GM06990 (cell line): ENCODE measurements around the gene DENND2C.
"Not testable (repeated sequence)": the region's sequence is repeated elsewhere in the genome, so short reads cannot be mapped to it uniquely, and the experiment has no call there.

Source experiments
- DNase-seq: peaks from one replicate; pipeline ENCODE4 v3.0.0-alpha.2; 2011; ENCODE audit not compliant: insufficient read length; ENCODE audit errors: extremely low read depth
- H3K27me3 ChIP-seq: replicated peaks from 2 replicates; pipeline ENCODE4 v1.6.0; 2011; ENCODE audit warnings: low read length; ENCODE audit not compliant: control insufficient read depth, insufficient read depth
- H3K36me3 ChIP-seq: 2 replicates; pipeline ENCODE4 v1.5.1; 2011; ENCODE audit warnings: low read length; ENCODE audit not compliant: control insufficient read depth, insufficient read depth
- H3K4me3 ChIP-seq: replicated peaks from 2 replicates; pipeline ENCODE4 v1.5.1; 2011; ENCODE audit warnings: low read depth, mild to moderate bottlenecking, control low read depth, low read length
- TF ChIP-seq, protein P1 (sequence below): IDR thresholded peaks from 2 replicates; pipeline ENCODE4 v1.5.1; 2011; ENCODE audit warnings: low read length, control low read depth, mild to moderate bottlenecking, inconsistent platforms; ENCODE audit not compliant: insufficient read depth, poor library complexity, severe bottlenecking

DENND2C gene

DNA sequence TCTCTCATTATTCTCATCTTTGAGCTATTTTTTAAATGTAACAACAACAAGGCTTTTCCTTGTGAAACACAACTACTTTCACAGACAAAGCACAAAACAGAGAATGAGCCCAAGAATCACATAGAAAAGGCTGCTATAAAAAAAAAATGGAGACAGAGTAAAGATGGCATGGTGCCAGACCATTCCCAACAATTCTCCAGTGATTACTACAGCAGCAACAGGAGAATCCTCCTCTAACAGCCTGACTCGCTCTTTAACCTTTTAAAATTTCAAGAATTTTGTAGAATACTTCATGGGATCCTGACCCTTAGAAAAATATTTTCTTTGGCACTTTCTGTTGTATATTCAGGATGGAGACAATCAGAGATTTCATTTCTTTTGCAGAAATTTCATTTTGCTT is 84.6 kb downstream of the DENND2C start:
- DNase-seq, result no peak
- Histone ChIP-seq H3K4me3 (no peak overlapping the region), H3K27me3 (no peaks in the 10 kb centered on the region), H3K36me3 (no peaks in the 10 kb centered on the region)
- TF ChIP-seq, protein P1, sequence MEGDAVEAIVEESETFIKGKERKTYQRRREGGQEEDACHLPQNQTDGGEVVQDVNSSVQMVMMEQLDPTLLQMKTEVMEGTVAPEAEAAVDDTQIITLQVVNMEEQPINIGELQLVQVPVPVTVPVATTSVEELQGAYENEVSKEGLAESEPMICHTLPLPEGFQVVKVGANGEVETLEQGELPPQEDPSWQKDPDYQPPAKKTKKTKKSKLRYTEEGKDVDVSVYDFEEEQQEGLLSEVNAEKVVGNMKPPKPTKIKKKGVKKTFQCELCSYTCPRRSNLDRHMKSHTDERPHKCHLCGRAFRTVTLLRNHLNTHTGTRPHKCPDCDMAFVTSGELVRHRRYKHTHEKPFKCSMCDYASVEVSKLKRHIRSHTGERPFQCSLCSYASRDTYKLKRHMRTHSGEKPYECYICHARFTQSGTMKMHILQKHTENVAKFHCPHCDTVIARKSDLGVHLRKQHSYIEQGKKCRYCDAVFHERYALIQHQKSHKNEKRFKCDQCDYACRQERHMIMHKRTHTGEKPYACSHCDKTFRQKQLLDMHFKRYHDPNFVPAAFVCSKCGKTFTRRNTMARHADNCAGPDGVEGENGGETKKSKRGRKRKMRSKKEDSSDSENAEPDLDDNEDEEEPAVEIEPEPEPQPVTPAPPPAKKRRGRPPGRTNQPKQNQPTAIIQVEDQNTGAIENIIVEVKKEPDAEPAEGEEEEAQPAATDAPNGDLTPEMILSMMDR, result no peak

DNA sequence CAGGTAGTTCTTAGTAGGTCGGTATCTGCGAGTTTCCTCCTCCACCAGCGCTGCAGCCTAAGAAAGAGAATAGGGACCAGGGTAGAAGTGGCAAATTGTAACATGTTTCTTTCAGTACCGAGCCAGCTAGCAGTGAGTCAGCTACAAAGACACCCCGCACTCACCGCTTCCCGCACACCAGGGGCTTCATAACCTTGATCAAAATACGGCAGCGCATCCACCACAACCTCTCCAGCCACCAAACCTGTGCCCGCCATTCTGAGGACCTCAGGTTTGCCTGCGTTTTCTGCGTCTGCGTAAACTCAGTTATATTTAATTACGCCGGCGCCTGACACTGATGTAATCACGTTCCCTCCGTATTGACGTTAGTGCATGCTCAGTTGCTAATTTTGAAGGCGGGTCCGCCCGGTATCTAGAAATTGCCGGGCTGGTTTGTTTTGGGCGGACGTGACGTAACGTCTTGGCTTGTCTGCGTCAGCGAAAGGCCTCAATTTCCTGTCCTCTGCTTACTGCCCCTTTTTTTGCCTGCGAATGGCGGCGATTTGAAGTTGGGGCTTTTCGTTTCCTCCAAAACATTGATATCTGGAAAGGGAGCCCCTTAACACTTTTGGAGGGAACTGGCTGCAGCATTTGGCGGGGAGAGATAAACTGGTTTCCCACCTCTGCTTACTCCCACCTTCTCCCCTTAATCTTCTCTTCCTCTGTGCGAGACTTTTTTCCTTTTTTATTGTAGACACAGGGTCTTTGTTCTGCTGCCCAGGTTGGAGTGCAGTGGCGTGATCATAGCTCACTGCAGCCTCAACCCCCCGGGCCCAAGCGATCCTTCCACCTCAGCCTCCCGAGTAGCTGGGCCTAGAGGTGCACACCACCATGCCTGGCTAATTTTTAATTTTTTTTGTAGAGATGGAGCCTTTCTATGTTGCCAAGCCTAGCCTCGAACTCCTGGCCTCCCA is 88.2 kb downstream of the DENND2C start, which contains the start of gene BCAS2:
BCAS2 (minus strand) TSS at position 281 of the 953 bp plus-strand sequence; CDS start at position 257, 24 bp downstream.
- Histone ChIP-seq H3K36me3 (no peaks in the 10 kb centered on the region; the same call in 1 of the 2 replicates), H3K27me3 (no peaks in the 10 kb centered on the region), H3K4me3 (peak within 1 kb of the TSS; percentile 77)
- DNase-seq, result peak; percentile 84
- TF ChIP-seq, protein P1, result no peak

DNA sequence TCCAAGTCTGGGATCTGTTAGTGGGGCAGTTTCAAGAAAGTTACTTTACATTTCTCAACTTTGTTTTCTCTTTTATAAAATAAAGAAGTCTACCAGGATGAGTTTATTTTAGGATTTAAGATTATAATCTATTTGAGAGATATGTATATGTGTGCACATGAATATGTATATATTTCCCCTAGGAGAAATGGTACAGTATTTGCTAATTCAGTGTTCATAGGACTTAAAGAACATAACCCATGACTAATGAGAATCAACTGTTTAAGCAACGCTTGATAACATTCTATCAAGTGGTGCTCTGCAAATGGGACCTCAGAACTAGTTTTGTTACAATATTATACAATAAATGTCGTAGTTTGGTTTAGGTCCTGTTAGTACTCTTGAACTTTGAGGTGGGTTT is 95.5 kb downstream of the DENND2C start:
- no peak for DNase-seq
- Histone ChIP-seq H3K36me3 (peaks cover 10% of the 10 kb centered on the region), H3K27me3 (no peaks in the 10 kb centered on the region), H3K4me3 (no peak overlapping the region)
- TF ChIP-seq, protein P1, result no peak

DNA sequence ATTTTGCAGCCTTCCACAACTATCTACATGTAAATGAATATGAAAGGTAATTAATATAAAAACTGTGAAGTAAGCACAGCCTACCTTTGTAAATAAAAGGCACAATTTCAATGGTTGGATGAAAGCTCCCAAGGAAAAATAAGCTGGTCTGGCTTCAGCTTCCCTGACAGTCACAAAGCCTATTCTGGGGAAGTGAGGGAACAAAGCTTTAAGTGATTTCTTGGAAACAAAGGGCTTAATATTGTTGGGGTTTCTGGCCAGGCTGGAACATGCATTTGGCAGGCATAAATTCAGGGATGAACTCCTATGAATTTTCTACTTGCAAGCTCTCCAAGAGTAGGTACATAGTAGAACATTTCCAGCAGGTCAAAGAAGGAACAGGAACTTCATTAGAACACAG is 105.7 kb downstream of the DENND2C start:
- no peaks in the 10 kb centered on the region for H3K27me3 ChIP-seq
- H3K36me3 ChIP-seq, result peaks cover 4% of the 10 kb centered on the region; the same call in 1 of the 2 replicates
- no peak overlapping the region for H3K4me3 ChIP-seq
- no peak for DNase-seq
- TF ChIP-seq, protein P1, result no peak

DNA sequence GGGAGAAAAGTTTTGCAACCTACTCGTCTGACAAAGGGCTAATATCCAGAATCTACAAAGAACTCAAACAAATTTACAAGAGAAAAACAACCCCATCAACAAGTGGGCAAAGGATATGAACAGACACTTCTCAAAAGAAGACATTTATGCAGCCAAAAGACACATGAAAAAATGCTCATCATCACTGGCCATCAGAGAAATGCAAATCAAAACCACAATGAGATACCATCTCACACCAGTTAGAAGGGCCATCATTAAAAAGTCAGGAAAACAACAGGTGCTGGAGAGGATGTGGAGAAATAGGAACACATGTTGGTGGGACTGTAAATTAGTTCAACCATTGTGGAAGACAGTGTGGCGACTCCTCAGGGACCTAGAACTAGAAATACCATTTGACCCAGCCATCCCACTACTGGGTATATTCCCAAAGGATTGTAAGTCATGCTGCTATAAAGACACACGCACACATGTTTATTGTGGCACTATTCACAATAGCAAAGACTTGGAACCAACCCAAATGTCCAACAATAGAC is 106.8 kb downstream of the DENND2C start:
- not testable (repeated sequence) for H3K36me3 ChIP-seq, H3K4me3 ChIP-seq, H3K27me3 ChIP-seq, DNase-seq

DNA sequence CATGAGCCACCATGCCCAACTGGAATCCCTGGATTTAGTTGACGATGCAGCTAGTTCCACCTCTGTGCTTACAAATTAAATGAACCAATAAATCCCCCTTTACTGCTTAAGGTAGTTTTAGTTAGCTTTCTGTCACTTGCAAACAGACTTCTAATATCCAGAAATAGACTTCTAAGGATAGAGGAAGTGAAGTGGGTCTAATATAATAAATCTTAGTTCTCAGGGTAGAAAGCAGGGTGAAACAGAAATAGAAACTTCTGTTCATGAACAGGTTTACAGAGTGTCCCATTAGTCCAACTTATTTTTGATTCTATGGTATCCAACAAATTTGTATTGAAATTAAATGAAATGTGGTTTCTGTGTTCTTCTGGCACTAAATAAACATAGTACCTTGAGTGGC is 108.5 kb downstream of the DENND2C start:
- no peak for DNase-seq
- Histone ChIP-seq H3K4me3 (no peak overlapping the region), H3K36me3 (peaks cover 2% of the 10 kb centered on the region; the same call in 1 of the 2 replicates), H3K27me3 (no peaks in the 10 kb centered on the region)
- TF ChIP-seq, protein P1, result no peak
